ENCODE measurements around the gene ASTN2. TPM values are rescaled to one million over a fixed set of nuclear protein-coding genes. Genes with fewer than 3 reads are reported as not detected.

ASTN2 gene
- total and polyA plus RNA-seq, 10 of the 15 experiments (the other 5 are each of a cell fraction or from before 2014, with no cell fraction given) = 1.4 to 15.7 (median 7.0) TPM

GRCh38 chr9:116585204-116585603, 829.7 kb downstream of the ASTN2 start (continued):
- TF ChIP-seq NFYB (IDR thresholded peaks at IDR 0.05; ENCODE audit: insufficient read depth, low read depth, low read length) = no peak
- TF ChIP-seq EGR1 (IDR thresholded peaks at IDR 0.05; ENCODE audit: borderline replicate concordance in 1 of 2, low read depth in 2 of 2, low read length in 2 of 2) = no peak
- no peak for TF ChIP-seq BRCA1 (IDR thresholded peaks at IDR 0.05; ENCODE audit: low read depth, low read length)
- TF ChIP-seq ZNF384 (IDR thresholded peaks at IDR 0.05; ENCODE audit: borderline replicate concordance, low read depth, low read length) = no peak
- no peak for TF ChIP-seq IKZF2 (IDR thresholded peaks at IDR 0.05)
- no peak for TF ChIP-seq SUPT20H (IDR thresholded peaks at IDR 0.05; ENCODE audit: borderline replicate concordance, control insufficient read depth, low read depth, low read length)
- no peak for TF ChIP-seq REST (IDR thresholded peaks at IDR 0.05; ENCODE audit: low read depth, low read length)

- Histone ChIP-seq H3K9me3 (replicated peaks; ENCODE audit: control insufficient read depth, insufficient read depth, low read length) (no peaks in the 10 kb centered on the region), H3K9ac (ENCODE audit: control insufficient read depth, insufficient read depth, low read length) (no peak overlapping the region), H3K36me3 (ENCODE audit: control insufficient read depth in 2 of 2, insufficient read depth in 2 of 2, low read length in 1 of 2) (no peaks in the 10 kb centered on the region), H3K27ac (ENCODE audit: control insufficient read depth, insufficient read depth) (no peak overlapping the region), H3K4me1 (ENCODE audit: control insufficient read depth, insufficient read depth, low read length) (no peaks in the 10 kb centered on the region), H4K20me1 (ENCODE audit: control insufficient read depth, insufficient read depth) (no peaks in the 10 kb centered on the region), H3K79me2 (ENCODE audit: control insufficient read depth, insufficient read depth, low read length) (no peaks in the 10 kb centered on the region), H3K27me3 (replicated peaks in 1 of 2; ENCODE audit: control insufficient read depth in 2 of 2, insufficient read depth in 2 of 2, low read length in 1 of 2) (no peaks in the 10 kb centered on the region), H3K4me2 (ENCODE audit: control insufficient read depth, insufficient read depth) (no peak overlapping the region), H3K4me3 (no peak overlapping the region), H2AFZ (ENCODE audit: control insufficient read depth, low read depth, low read length) (no peak overlapping the region)
- no peak for FAIRE-seq
- POLR2A ChIA-PET = no interaction called here
- intact Hi-C loops (cut with micrococcal nuclease; ENCODE audit: unreplicated experiment) (no loop called here), in situ Hi-C loops (cut with MboI) (no loop called here)
- TF ChIP-seq MEF2B (IDR thresholded peaks at IDR 0.05; ENCODE audit: partially characterized antibody, poor library complexity, severe bottlenecking) = no peak
- no peak for TF ChIP-seq MAX (IDR thresholded peaks at IDR 0.05; ENCODE audit: low read depth, low read length)
- no peak for TF ChIP-seq YBX1 (IDR thresholded peaks at IDR 0.05)
- no peak for TF ChIP-seq ETV6 (conservative IDR thresholded peaks at IDR 0.05 in 1 of 2, IDR thresholded peaks at IDR 0.05 in 1 of 2; ENCODE audit: borderline replicate concordance in 1 of 2, low read depth in 1 of 2)
- no peak for TF ChIP-seq TARDBP (IDR thresholded peaks at IDR 0.05; ENCODE audit: borderline replicate concordance)
- TF ChIP-seq MTA3 (IDR thresholded peaks at IDR 0.05; ENCODE audit: borderline replicate concordance, low read length) = no peak
- whole genome bisulfite sequencing (ENCODE audit: insufficient coverage, insufficient replicate concordance, low lambda C conversion rate, missing lambda C conversion rate) = 92% methylated on average over 1 of the region's 1 CpG
- SMC1A ChIA-PET (ENCODE audit: uncharacterized antibody, unreplicated experiment) = interaction anchor here (1.1 to 1.2 kb wide), 2 partner anchors 9 to 80 kb away, joined by 3 read pairs; no protein-coding TSS in a partner anchor
- no TSS peak for BruUV-seq (replicated peaks)
- no peak for ATAC-seq
- RAD21 ChIA-PET (ENCODE audit: unreplicated experiment) = interaction anchor here (1.0 kb wide), 1 partner anchor 10 kb away, joined by 3 read pairs; no protein-coding TSS in a partner anchor
- CTCF ChIA-PET = interaction anchor here (1.2 kb wide), 1 partner anchor 9 kb away, joined by 3 read pairs; no protein-coding TSS in a partner anchor
- DNase-seq (ENCODE audit: low read depth, low spot score) = no peak
Measured at GRCh38 chr9:116580853-116581252, 834.0 kb downstream of the ASTN2 start.
